ENCODE results near the gene MIDN. TPM values are rescaled to one million over a fixed set of nuclear protein-coding genes. Genes with fewer than 3 reads are reported as not detected.

The MIDN gene
- total and polyA plus RNA-seq, 2 of the 4 experiments (the other 2 are of a cell fraction) = 2.5 to 26.0 TPM

DNA sequence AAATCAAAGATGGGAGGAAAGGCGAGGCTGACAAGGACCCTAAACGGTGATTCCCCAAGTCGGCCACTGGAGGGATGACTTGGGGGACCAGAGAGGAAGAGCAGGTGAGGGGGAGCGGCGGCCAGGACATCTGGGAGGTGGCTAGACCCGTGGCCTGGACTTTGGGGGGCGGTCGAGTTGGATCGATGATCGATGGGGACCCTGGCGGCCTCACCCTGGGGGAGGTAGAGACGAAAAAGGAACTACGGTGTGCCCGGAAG lies 13.1 kb downstream of the MIDN start:
- peaks cover 44% of the 10 kb centered on the region for H4K20me1 ChIP-seq (ENCODE audit: insufficient read depth, low read length)
- peaks cover 24% of the 10 kb centered on the region for H3K36me3 ChIP-seq (ENCODE audit: control insufficient read depth, insufficient read depth, low read length)
- H2BK20ac ChIP-seq (ENCODE audit: low read depth, low read length) = peak overlapping the region; percentile 93
- BruUV-seq (replicated peaks) = no TSS peak
- H2BK5ac ChIP-seq (ENCODE audit: low read depth, low read length, poor library complexity, severe bottlenecking) = peak overlapping the region; percentile 92
- no peak for ATAC-seq (ENCODE audit: low read depth)
- peaks cover 11% of the 10 kb centered on the region for H3K9me1 ChIP-seq (ENCODE audit: insufficient read depth, low read length)
- DNase-seq = no peak
- intact Hi-C loops (cut with micrococcal nuclease) (no loop called here), dilution Hi-C loops (cut with HindIII; ENCODE audit: low sequenced_read_pairs, unreplicated experiment) (no loop called here), in situ Hi-C loops (cut with MboI; ENCODE audit: low sequenced_read_pairs) (no loop called here)
- peak overlapping the region; percentile 88 for H3K4me2 ChIP-seq (ENCODE audit: low read depth, low read length)
- peak overlapping the region; percentile 85 for H3K56ac ChIP-seq (ENCODE audit: extremely low read depth, insufficient read depth, low read length)
- H3K4me1 ChIP-seq (ENCODE audit: control insufficient read depth, insufficient read depth, low read length) = peaks cover 47% of the 10 kb centered on the region
- H3K4ac ChIP-seq (ENCODE audit: low read depth, low read length) = peak overlapping the region; percentile 97
- H3K79me1 ChIP-seq (ENCODE audit: low read depth in 1 of 2, low read length in 2 of 2) = peaks cover 0 to 63% of the 10 kb centered on the region in 2 experiments; a peak in 2 of 4 replicates
- peak overlapping the region; percentile 99 for H2AK9ac ChIP-seq (replicated peaks; ENCODE audit: low read depth, low read length, poor library complexity)
- H3K14ac ChIP-seq (replicated peaks; ENCODE audit: low read depth, low read length) = peak overlapping the region; percentile 82
- H3K9me3 ChIP-seq (ENCODE audit: control insufficient read depth, insufficient read depth, low read length) = no peaks in the 10 kb centered on the region
- peak overlapping the region; percentile 73 for H4K5ac ChIP-seq (ENCODE audit: low read depth, low read length)
- peak overlapping the region; percentile 85 for H2AFZ ChIP-seq (replicated peaks; ENCODE audit: low read length, poor library complexity)
- ChIA-PET POLR2A (ENCODE audit: unreplicated experiment) (no interaction called here), CTCF (no interaction called here)
- H3K27ac ChIP-seq (ENCODE audit: insufficient read depth, low read length) = peak overlapping the region; percentile 93
- H2AK5ac ChIP-seq (ENCODE audit: low read depth, low read length) = peak overlapping the region; percentile 97
- peak overlapping the region; percentile 96 for H4K91ac ChIP-seq (ENCODE audit: insufficient read depth, low read depth, low read length)
- H3K4me3 ChIP-seq (ENCODE audit: insufficient read depth, low read depth, low read length) = peak overlapping the region; percentile 51
- H3K18ac ChIP-seq (ENCODE audit: low read depth, low read length) = peak overlapping the region; percentile 49
- TF ChIP-seq RAD21 (IDR thresholded peaks at IDR 0.05; ENCODE audit: low read length) (no peak), POLR2A (IDR thresholded peaks at IDR 0.05; ENCODE audit: low read depth, low read length) (0 out of 2 replicates have a peak, but pooled peaks have one; percentile 19), SMC3 (IDR thresholded peaks at IDR 0.05; ENCODE audit: low read depth, low read length) (no peak), MXI1 (IDR thresholded peaks at IDR 0.05; ENCODE audit: borderline replicate concordance, low read depth, low read length) (no peak)
- TF ChIP-seq, protein P1, sequence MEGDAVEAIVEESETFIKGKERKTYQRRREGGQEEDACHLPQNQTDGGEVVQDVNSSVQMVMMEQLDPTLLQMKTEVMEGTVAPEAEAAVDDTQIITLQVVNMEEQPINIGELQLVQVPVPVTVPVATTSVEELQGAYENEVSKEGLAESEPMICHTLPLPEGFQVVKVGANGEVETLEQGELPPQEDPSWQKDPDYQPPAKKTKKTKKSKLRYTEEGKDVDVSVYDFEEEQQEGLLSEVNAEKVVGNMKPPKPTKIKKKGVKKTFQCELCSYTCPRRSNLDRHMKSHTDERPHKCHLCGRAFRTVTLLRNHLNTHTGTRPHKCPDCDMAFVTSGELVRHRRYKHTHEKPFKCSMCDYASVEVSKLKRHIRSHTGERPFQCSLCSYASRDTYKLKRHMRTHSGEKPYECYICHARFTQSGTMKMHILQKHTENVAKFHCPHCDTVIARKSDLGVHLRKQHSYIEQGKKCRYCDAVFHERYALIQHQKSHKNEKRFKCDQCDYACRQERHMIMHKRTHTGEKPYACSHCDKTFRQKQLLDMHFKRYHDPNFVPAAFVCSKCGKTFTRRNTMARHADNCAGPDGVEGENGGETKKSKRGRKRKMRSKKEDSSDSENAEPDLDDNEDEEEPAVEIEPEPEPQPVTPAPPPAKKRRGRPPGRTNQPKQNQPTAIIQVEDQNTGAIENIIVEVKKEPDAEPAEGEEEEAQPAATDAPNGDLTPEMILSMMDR (conservative IDR thresholded peaks at IDR 0.05; ENCODE audit: low read depth, low read length) = peak; percentile 22; the same call in 1 of the 2 replicates
- TF ChIP-seq, protein P2, sequence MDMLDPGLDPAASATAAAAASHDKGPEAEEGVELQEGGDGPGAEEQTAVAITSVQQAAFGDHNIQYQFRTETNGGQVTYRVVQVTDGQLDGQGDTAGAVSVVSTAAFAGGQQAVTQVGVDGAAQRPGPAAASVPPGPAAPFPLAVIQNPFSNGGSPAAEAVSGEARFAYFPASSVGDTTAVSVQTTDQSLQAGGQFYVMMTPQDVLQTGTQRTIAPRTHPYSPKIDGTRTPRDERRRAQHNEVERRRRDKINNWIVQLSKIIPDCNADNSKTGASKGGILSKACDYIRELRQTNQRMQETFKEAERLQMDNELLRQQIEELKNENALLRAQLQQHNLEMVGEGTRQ (IDR thresholded peaks at IDR 0.05; ENCODE audit: low read depth, low read length) = no peak
- H3K9ac ChIP-seq (ENCODE audit: low read depth, low read length) = peak overlapping the region; percentile 80
- H2BK15ac ChIP-seq (ENCODE audit: low read depth, low read length) = peak overlapping the region; percentile 69; the same call in 2 of the 3 replicates
- 13% methylated on average over 5 of the region's 14 CpGs; no CpG with 5 or more reads in 1 of the 2 experiments for WGBS, 2 experiments (ENCODE audit: extremely low coverage in 2 of 2, insufficient read length in 1 of 2)
- peak overlapping the region; percentile 93 for H2BK120ac ChIP-seq (ENCODE audit: low read depth, low read length)
- peak overlapping the region; percentile 98 for H3K23ac ChIP-seq (ENCODE audit: low read depth, low read length)
- H4K8ac ChIP-seq (ENCODE audit: low read depth in 2 of 2, low read length in 2 of 2) = peak overlapping the region; percentile 76 to 91
- no peaks in the 10 kb centered on the region for H3K27me3 ChIP-seq (ENCODE audit: control insufficient read depth, insufficient read depth, low read length)
